BE2C (cell line): ENCODE results near the gene NALCN.

Source experiments
- DNase-seq: peaks from one replicate; pipeline ENCODE4 v3.0.0-alpha.2; 2020
- H3K27me3 ChIP-seq: fragments of 250-450 bp; sonication (Bioruptor Pico); 2 replicates; pipeline ENCODE4 v1.5.1; 2020; ENCODE audit warnings: mild to moderate bottlenecking
- H3K36me3 ChIP-seq: fragments of 250-450 bp; sonication (Bioruptor Pico); 2 replicates; pipeline ENCODE4 v1.5.1; 2020; ENCODE audit warnings: mild to moderate bottlenecking
- H3K4me1 ChIP-seq: fragments of 250-450 bp; sonication (Bioruptor Pico); 2 replicates; pipeline ENCODE4 v1.5.1; 2020
- H3K4me3 ChIP-seq: 2 replicates; pipeline ENCODE4 v1.5.1; 2011; ENCODE audit warnings: low read depth, low read length
- H3K9me3 ChIP-seq: fragments of 250-450 bp; sonication (Bioruptor Pico); 2 replicates; pipeline ENCODE4 v1.5.1; 2020
- CTCF ChIP-seq: IDR thresholded peaks from 2 replicates; pipeline ENCODE4 v1.5.1; 2012; ENCODE audit warnings: mild to moderate bottlenecking, low read depth, low read length

The NALCN gene

GRCh38 chr13:101397742-101398141 lies 18.6 kb downstream of the NALCN start:
- H3K4me1 ChIP-seq: no peaks in the 10 kb centered on the region
- peaks cover 7% of the 10 kb centered on the region for H3K27me3 ChIP-seq
- no peak for TF ChIP-seq CTCF
- H3K36me3 ChIP-seq: no peaks in the 10 kb centered on the region
- no peak for DNase-seq
- no peak overlapping the region for H3K4me3 ChIP-seq
- H3K9me3 ChIP-seq: no peaks in the 10 kb centered on the region

- no peak for TF ChIP-seq CTCF
- DNase-seq: no peak
- Histone ChIP-seq H3K9me3 (no peaks in the 10 kb centered on the region), H3K36me3 (no peaks in the 10 kb centered on the region), H3K27me3 (peaks cover 15% of the 10 kb centered on the region), H3K4me1 (no peaks in the 10 kb centered on the region), H3K4me3 (no peak overlapping the region)
Measured at GRCh38 chr13:101394605-101395004, 21.7 kb downstream of the NALCN start.

GRCh38 chr13:101393140-101393539 lies 23.2 kb downstream of the NALCN start:
- Histone ChIP-seq H3K4me3 (no peak overlapping the region), H3K4me1 (no peaks in the 10 kb centered on the region), H3K9me3 (no peaks in the 10 kb centered on the region), H3K36me3 (no peaks in the 10 kb centered on the region), H3K27me3 (peaks cover 17% of the 10 kb centered on the region)
- TF ChIP-seq CTCF: no peak
- DNase-seq: no peak

GRCh38 chr13:101390461-101390860 lies 25.8 kb downstream of the NALCN start:
- TF ChIP-seq CTCF: no peak
- H3K9me3 ChIP-seq: no peaks in the 10 kb centered on the region
- H3K4me3 ChIP-seq: no peak overlapping the region
- H3K36me3 ChIP-seq: no peaks in the 10 kb centered on the region
- no peaks in the 10 kb centered on the region for H3K4me1 ChIP-seq
- DNase-seq: no peak
- peaks cover 17% of the 10 kb centered on the region for H3K27me3 ChIP-seq

GRCh38 chr13:101384929-101385328 lies 31.4 kb downstream of the NALCN start:
- Histone ChIP-seq H3K36me3 (no peaks in the 10 kb centered on the region), H3K4me3 (no peak overlapping the region), H3K9me3 (no peaks in the 10 kb centered on the region), H3K4me1 (no peaks in the 10 kb centered on the region), H3K27me3 (0 out of 2 replicates have a peak, but pooled peaks cover 2% of the 10 kb centered on the region)
- DNase-seq: no peak
- TF ChIP-seq CTCF: no peak

- DNase-seq: no peak
- Histone ChIP-seq H3K9me3 (no peaks in the 10 kb centered on the region), H3K4me3 (no peak overlapping the region), H3K4me1 (no peaks in the 10 kb centered on the region), H3K27me3 (no peaks in the 10 kb centered on the region), H3K36me3 (no peaks in the 10 kb centered on the region)
- TF ChIP-seq CTCF: no peak
Measured at GRCh38 chr13:101383595-101383994, 32.7 kb downstream of the NALCN start.
